ENCODE measurements around the gene LSS.

DNA sequence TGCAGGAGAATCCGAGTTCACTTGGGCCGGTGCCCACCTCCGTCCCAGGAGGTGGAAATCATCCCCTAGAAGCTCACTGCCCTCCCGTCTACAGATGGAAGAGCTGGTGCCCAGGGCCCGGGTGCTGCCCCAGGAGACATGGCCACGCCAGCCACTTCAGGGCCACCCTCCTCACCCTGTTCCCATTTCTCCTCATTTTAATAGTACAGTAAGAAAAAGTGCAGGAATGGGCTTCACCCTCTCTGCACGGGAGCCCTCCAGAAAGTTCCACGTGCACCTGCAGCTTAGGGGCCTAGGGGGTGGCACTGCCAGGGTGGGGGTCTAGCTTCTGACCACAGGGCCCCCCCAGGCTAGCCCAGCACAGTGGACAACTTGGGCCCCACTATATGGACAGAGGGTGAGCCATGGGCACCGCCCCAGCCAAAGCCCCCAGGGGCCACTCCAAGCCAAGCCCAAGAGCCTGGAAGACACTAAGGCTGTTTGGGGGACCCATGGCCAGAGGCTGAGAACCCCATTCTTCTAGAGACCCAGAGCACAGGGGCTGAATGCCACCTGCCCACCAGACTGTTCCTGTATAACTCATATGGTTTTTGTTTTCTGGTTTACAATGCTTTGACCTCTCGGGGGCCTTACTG lies 69.8 kb downstream of the LSS start:
- TF ChIP-seq, protein P1, sequence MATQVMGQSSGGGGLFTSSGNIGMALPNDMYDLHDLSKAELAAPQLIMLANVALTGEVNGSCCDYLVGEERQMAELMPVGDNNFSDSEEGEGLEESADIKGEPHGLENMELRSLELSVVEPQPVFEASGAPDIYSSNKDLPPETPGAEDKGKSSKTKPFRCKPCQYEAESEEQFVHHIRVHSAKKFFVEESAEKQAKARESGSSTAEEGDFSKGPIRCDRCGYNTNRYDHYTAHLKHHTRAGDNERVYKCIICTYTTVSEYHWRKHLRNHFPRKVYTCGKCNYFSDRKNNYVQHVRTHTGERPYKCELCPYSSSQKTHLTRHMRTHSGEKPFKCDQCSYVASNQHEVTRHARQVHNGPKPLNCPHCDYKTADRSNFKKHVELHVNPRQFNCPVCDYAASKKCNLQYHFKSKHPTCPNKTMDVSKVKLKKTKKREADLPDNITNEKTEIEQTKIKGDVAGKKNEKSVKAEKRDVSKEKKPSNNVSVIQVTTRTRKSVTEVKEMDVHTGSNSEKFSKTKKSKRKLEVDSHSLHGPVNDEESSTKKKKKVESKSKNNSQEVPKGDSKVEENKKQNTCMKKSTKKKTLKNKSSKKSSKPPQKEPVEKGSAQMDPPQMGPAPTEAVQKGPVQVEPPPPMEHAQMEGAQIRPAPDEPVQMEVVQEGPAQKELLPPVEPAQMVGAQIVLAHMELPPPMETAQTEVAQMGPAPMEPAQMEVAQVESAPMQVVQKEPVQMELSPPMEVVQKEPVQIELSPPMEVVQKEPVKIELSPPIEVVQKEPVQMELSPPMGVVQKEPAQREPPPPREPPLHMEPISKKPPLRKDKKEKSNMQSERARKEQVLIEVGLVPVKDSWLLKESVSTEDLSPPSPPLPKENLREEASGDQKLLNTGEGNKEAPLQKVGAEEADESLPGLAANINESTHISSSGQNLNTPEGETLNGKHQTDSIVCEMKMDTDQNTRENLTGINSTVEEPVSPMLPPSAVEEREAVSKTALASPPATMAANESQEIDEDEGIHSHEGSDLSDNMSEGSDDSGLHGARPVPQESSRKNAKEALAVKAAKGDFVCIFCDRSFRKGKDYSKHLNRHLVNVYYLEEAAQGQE (IDR thresholded peaks at IDR 0.05; ENCODE audit: borderline replicate concordance) = no peak
- no peak for TF ChIP-seq RAD21 (conservative IDR thresholded peaks at IDR 0.05)
- TF ChIP-seq EP300 (conservative IDR thresholded peaks at IDR 0.05; ENCODE audit: poor library complexity, severe bottlenecking) = no peak
- TF ChIP-seq, protein P2, sequence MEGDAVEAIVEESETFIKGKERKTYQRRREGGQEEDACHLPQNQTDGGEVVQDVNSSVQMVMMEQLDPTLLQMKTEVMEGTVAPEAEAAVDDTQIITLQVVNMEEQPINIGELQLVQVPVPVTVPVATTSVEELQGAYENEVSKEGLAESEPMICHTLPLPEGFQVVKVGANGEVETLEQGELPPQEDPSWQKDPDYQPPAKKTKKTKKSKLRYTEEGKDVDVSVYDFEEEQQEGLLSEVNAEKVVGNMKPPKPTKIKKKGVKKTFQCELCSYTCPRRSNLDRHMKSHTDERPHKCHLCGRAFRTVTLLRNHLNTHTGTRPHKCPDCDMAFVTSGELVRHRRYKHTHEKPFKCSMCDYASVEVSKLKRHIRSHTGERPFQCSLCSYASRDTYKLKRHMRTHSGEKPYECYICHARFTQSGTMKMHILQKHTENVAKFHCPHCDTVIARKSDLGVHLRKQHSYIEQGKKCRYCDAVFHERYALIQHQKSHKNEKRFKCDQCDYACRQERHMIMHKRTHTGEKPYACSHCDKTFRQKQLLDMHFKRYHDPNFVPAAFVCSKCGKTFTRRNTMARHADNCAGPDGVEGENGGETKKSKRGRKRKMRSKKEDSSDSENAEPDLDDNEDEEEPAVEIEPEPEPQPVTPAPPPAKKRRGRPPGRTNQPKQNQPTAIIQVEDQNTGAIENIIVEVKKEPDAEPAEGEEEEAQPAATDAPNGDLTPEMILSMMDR (IDR thresholded peaks at IDR 0.05; ENCODE audit: poor library complexity, severe bottlenecking) = no peak
- no peak for TF ChIP-seq POLR2AphosphoS5 (IDR thresholded peaks at IDR 0.05)

Data from neural cell (in vitro differentiated cells).